Stromal cell of bone marrow (primary cell): ENCODE data around the gene GJA9.
"Not testable (repeated sequence)": the region's sequence is repeated elsewhere in the genome, so short reads cannot be mapped to it uniquely, and the experiment has no call there.

Experiments
- DNase-seq: peaks from one replicate; pipeline ENCODE4 v3.0.0-alpha.2; 2012; ENCODE audit warnings: low read depth

The GJA9 gene

GRCh38 chr1:38873027-38873969, 8.1 kb downstream of the GJA9 start, which contains the start of gene MYCBP:
Gene MYCBP, minus strand, starts transcription at chr1:38873348. Its CDS starts 43 bp downstream, at chr1:38873305.
- peak; percentile 88 for DNase-seq

GRCh38 chr1:38872401-38873026, 8.9 kb downstream of the GJA9 start:
- no peak for DNase-seq

- no peak for DNase-seq
Observed at GRCh38 chr1:38870996-38871395, 10.4 kb downstream of the GJA9 start.

GRCh38 chr1:38867208-38867607, 14.2 kb downstream of the GJA9 start:
- DNase-seq, result no peak

- no peak for DNase-seq
Observed at GRCh38 chr1:38865112-38865715, 16.2 kb downstream of the GJA9 start.

GRCh38 chr1:38860454-38860795, 21.0 kb downstream of the GJA9 start:
- DNase-seq, result no peak

GRCh38 chr1:38859561-38860453, 21.6 kb downstream of the GJA9 start, which contains the start of gene RRAGC:
Gene RRAGC, minus strand, starts transcription at chr1:38859772. Its CDS starts 126 bp downstream, at chr1:38859646.
- DNase-seq, result peak; percentile 99

GRCh38 chr1:38858833-38859560, 22.4 kb downstream of the GJA9 start:
- peak; percentile 55 for DNase-seq

- no peak for DNase-seq
Observed at GRCh38 chr1:38852780-38853179, 28.6 kb downstream of the GJA9 start.

- DNase-seq, result no peak
Observed at GRCh38 chr1:38848071-38848470, 33.3 kb downstream of the GJA9 start.

- DNase-seq, result no peak
Observed at GRCh38 chr1:38846210-38846609, 35.2 kb downstream of the GJA9 start.

- not testable (repeated sequence) for DNase-seq
Observed at GRCh38 chr1:38845088-38845487, 36.3 kb downstream of the GJA9 start.

GRCh38 chr1:38840281-38840680, 41.1 kb downstream of the GJA9 start:
- DNase-seq, result no peak

GRCh38 chr1:38839363-38839762, 42.0 kb downstream of the GJA9 start:
- no peak for DNase-seq

GRCh38 chr1:38836316-38836715, 45.1 kb downstream of the GJA9 start:
- DNase-seq, result not testable (repeated sequence)

GRCh38 chr1:38834937-38835827, 46.2 kb downstream of the GJA9 start:
- DNase-seq, result peak; percentile 63

- no peak for DNase-seq
Observed at GRCh38 chr1:38834221-38834782, 47.1 kb downstream of the GJA9 start.

- DNase-seq, result no peak
Observed at GRCh38 chr1:38833146-38833545, 48.2 kb downstream of the GJA9 start.

GRCh38 chr1:38832370-38832734, 49.0 kb downstream of the GJA9 start:
- no peak for DNase-seq
